KMS-11 (cell line): ENCODE data around the gene RAB40A.

Experiments
- H2AFZ ChIP-seq: fragments of 200-600 bp; sonication (generic); 2 replicates; pipeline ENCODE4 v1.6.1; 2016; ENCODE audit warnings: antibody characterized with exemption, mixed run types, low read depth
- H3K27ac ChIP-seq: fragments of 200-600 bp; sonication (generic); 2 replicates; pipeline ENCODE4 v1.6.1; 2016; ENCODE audit warnings: mild to moderate bottlenecking, mixed run types
- H3K27me3 ChIP-seq: fragments of 200-600 bp; sonication (generic); 2 replicates; pipeline ENCODE4 v1.6.1; 2017; ENCODE audit warnings: mild to moderate bottlenecking, low read depth, mixed run types, moderate library complexity; ENCODE audit not compliant: insufficient read depth
- H3K36me3 ChIP-seq: fragments of 200-600 bp; sonication (generic); 2 replicates; pipeline ENCODE4 v1.6.1; 2017; ENCODE audit warnings: mild to moderate bottlenecking, mixed run types; ENCODE audit not compliant: insufficient read depth
- H3K4me1 ChIP-seq: fragments of 200-600 bp; sonication (generic); 2 replicates; pipeline ENCODE4 v1.6.1; 2016; ENCODE audit warnings: mild to moderate bottlenecking, low read depth, mixed run types; ENCODE audit not compliant: poor library complexity, severe bottlenecking
- H3K4me2 ChIP-seq: fragments of 200-600 bp; sonication (generic); 2 replicates; pipeline ENCODE4 v1.7.0; 2016; ENCODE audit warnings: mild to moderate bottlenecking, mixed run types
- H3K4me3 ChIP-seq: fragments of 200-600 bp; sonication (generic); IDR thresholded peaks from 2 replicates; pipeline ENCODE4 v1.6.1; 2017; ENCODE audit warnings: low read depth, low read length, mixed read lengths; ENCODE audit not compliant: insufficient read depth
- H3K79me2 ChIP-seq: fragments of 200-600 bp; sonication (generic); 2 replicates; pipeline ENCODE4 v1.6.1; 2016; ENCODE audit warnings: low read depth, mixed run types; ENCODE audit not compliant: insufficient read depth
- H3K9ac ChIP-seq: fragments of 200-600 bp; sonication (generic); 2 replicates; pipeline ENCODE4 v1.6.1; 2016; ENCODE audit warnings: mild to moderate bottlenecking, mixed run types
- H4K20me1 ChIP-seq: fragments of 200-600 bp; sonication (generic); 2 replicates; pipeline ENCODE4 v1.6.1; 2016; ENCODE audit warnings: mild to moderate bottlenecking, mixed run types; ENCODE audit not compliant: insufficient read depth
- CTCF ChIP-seq: fragments of 200-600 bp; sonication (generic); conservative IDR thresholded peaks from 2 replicates; pipeline ENCODE4 v1.6.1; 2017; ENCODE audit warnings: low read depth, mild to moderate bottlenecking, antibody characterized with exemption, low read length, moderate library complexity, mixed read lengths

Gene RAB40A

DNA sequence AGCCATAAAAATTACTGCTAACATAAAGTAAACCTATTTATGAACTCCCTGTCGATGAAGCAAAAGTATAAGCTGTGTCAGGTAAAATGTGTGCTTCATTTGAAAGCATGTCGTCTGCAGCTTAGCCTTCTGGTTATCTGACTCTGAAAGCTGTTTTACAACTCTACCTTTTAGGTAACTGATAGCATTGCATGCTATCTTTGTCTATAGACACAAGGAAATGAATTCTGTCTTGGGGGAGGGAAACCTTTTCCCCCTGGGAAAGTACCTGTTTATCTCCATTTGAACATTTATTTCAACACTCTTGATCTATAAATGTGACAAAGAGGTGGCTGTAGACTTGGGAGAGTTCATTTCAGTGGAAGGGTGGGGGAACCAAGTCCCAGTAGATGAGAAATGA is 51.4 kb downstream of the RAB40A start:
- H3K4me3 ChIP-seq: no peak overlapping the region
- no peaks in the 10 kb centered on the region for H3K27me3 ChIP-seq
- no peak overlapping the region for H3K27ac ChIP-seq
- H3K9ac ChIP-seq: no peak overlapping the region
- H3K4me1 ChIP-seq: no peaks in the 10 kb centered on the region
- H2AFZ ChIP-seq: no peak overlapping the region
- H3K4me2 ChIP-seq: no peak overlapping the region
- no peaks in the 10 kb centered on the region for H3K36me3 ChIP-seq
- no peaks in the 10 kb centered on the region for H3K79me2 ChIP-seq
- no peak for TF ChIP-seq CTCF
- H4K20me1 ChIP-seq: no peaks in the 10 kb centered on the region

DNA sequence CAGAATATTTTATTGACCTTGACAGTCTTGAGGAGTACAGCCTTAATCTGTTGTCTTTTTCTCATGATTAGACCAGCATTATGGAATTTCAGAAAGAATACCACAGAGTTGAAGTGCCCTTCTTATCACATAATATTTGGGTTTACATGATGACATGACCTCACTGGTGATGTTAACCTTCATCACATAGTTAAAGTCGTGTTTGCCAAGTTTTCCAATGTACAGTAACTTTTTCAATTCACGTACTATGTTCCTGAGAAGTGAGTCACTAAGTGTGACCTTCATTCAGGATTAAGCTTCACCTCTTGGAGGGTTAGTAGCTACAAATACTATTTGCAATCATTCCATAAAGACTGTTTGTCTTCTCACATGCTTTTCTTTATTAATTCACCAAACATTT is 52.1 kb downstream of the RAB40A start:
- H3K27ac ChIP-seq: no peak overlapping the region
- TF ChIP-seq CTCF: no peak
- no peaks in the 10 kb centered on the region for H3K4me1 ChIP-seq
- H4K20me1 ChIP-seq: no peaks in the 10 kb centered on the region
- H3K4me2 ChIP-seq: no peak overlapping the region
- H3K79me2 ChIP-seq: no peaks in the 10 kb centered on the region
- H3K27me3 ChIP-seq: no peaks in the 10 kb centered on the region
- H2AFZ ChIP-seq: no peak overlapping the region
- H3K4me3 ChIP-seq: no peak overlapping the region
- no peaks in the 10 kb centered on the region for H3K36me3 ChIP-seq
- no peak overlapping the region for H3K9ac ChIP-seq

GRCh38 chrX:103464774-103465117 is 54.5 kb downstream of the RAB40A start:
- Histone ChIP-seq H3K27ac (no peak overlapping the region), H3K79me2 (no peaks in the 10 kb centered on the region), H3K4me2 (peak overlapping the region; percentile 42; the same call in 1 of the 2 replicates), H3K36me3 (no peaks in the 10 kb centered on the region), H2AFZ (peak overlapping the region; percentile 72), H3K4me3 (no peak overlapping the region), H3K9ac (no peak overlapping the region), H3K4me1 (no peaks in the 10 kb centered on the region), H3K27me3 (no peaks in the 10 kb centered on the region), H4K20me1 (no peaks in the 10 kb centered on the region)
- peak; percentile 82 for TF ChIP-seq CTCF

DNA sequence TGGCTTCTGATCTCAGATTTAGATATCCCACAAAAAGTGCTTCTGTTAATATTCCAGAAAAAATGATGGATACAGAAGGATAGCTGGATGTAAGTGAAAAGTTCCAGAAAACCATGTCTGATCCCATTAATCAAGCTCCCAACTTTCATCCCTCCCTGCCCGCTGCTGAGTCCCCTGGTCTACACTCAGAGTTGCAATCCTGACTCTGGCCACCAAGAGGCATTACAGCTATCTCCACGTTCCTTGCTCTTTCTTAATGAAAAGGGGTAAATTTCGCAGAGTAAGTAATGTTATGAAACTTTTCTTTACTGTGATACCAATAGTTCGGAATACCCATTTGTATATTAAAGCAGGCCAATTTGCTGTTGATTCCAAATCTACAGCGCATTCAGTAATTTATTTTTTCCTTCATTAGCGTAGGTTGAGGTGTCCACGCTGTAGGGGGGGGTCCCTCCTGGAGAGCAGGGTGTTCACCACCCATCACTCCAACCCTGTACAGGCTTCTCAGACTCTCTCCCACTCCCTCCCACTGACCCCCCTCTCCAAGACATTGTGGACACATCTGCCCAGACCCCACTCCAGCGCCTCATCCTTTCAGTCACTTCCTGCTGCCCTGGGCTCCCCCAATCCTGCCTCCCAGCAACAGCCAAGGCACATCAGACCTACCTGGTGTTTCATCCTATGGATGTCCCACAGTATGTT is 55.1 kb downstream of the RAB40A start:
- no peak for TF ChIP-seq CTCF
- no peaks in the 10 kb centered on the region for H3K27me3 ChIP-seq
- no peaks in the 10 kb centered on the region for H3K79me2 ChIP-seq
- H3K4me1 ChIP-seq: no peaks in the 10 kb centered on the region
- H3K4me2 ChIP-seq: peak overlapping the region; percentile 42; the same call in 1 of the 2 replicates
- no peaks in the 10 kb centered on the region for H4K20me1 ChIP-seq
- H3K36me3 ChIP-seq: no peaks in the 10 kb centered on the region
- H2AFZ ChIP-seq: peak overlapping the region; percentile 72
- no peak overlapping the region for H3K4me3 ChIP-seq
- H3K27ac ChIP-seq: no peak overlapping the region
- H3K9ac ChIP-seq: no peak overlapping the region; the same call in 1 of the 2 replicates
